RWPE1 (cell line): Measurements from ENCODE around the gene CD7.

Experiments used
- CTCF ChIA-PET: fragments of 350-600 bp; sonication (Branson Sonifier 250); formaldehyde crosslinking; extraction: SDS; loops from one replicate; lab custom pipeline; 2021; lab: Yijun Ruan, JAX
- POLR2A ChIA-PET: fragments of 400-600 bp; formaldehyde crosslinking; extraction: SDS; loops from one replicate; lab custom pipeline; 2020; ENCODE audit warnings: antibody characterized with exemption; ENCODE audit not compliant: low non-redundant PET; lab: Yijun Ruan, JAX
- DNase-seq: peaks from one replicate; pipeline ENCODE4 v3.0.0; 2012; ENCODE audit warnings: low spot score
- H3K27ac ChIP-seq: fragments of 450-650 bp; 2 replicates; pipeline ENCODE4 v1.5.1; 2017
- CTCF ChIP-seq: fragments of 450-650 bp; conservative IDR thresholded peaks from 2 replicates; pipeline ENCODE4 v1.5.1; 2017; ENCODE audit warnings: low read depth, mild to moderate bottlenecking

The CD7 gene

GRCh38 chr17:82316651-82317393 lies 586 bp downstream of the CD7 start:
- H3K27ac ChIP-seq: peak overlapping the region; percentile 57
- ChIA-PET CTCF (interaction anchor here (0.8 kb wide), 1 partner anchor 18 kb away, joined by 4 read pairs; no protein-coding TSS in a partner anchor), POLR2A (no interaction called here)
- no peak for DNase-seq
- no peak for TF ChIP-seq CTCF

GRCh38 chr17:82315703-82316358 lies 1.6 kb downstream of the CD7 start:
- DNase-seq: no peak
- POLR2A ChIA-PET: no interaction called here
- no peak overlapping the region for H3K27ac ChIP-seq
- CTCF ChIA-PET: no interaction called here
- TF ChIP-seq CTCF: no peak

- CTCF ChIA-PET: no interaction called here
- H3K27ac ChIP-seq: no peak overlapping the region
- POLR2A ChIA-PET: interaction anchor here (0.6 kb wide), 1 partner anchor 19 kb away, joined by 3 read pairs; the partner anchor contains the start of gene SECTM1
- DNase-seq: no peak
- no peak for TF ChIP-seq CTCF
Observed at GRCh38 chr17:82314727-82315605, 2.4 kb downstream of the CD7 start.

GRCh38 chr17:82314012-82314726 lies 3.2 kb downstream of the CD7 start:
- TF ChIP-seq CTCF: no peak
- POLR2A ChIA-PET: interaction anchor here (0.6 kb wide), 1 partner anchor 20 kb away, joined by 3 read pairs; the partner anchor contains the start of gene SECTM1
- CTCF ChIA-PET: no interaction called here
- no peak overlapping the region for H3K27ac ChIP-seq
- DNase-seq: no peak

GRCh38 chr17:82313195-82314011 lies 4.0 kb downstream of the CD7 start:
- H3K27ac ChIP-seq: no peak overlapping the region
- POLR2A ChIA-PET: no interaction called here
- CTCF ChIA-PET: interaction anchor here (0.6 kb wide), 1 partner anchor 26 kb away, joined by 3 read pairs; no protein-coding TSS in a partner anchor
- no peak for DNase-seq
- no peak for TF ChIP-seq CTCF
